GM12878 (cell line): ENCODE results near the gene IZUMO1R.

Experiments
- CTCF ChIP-seq, 3 experiments: IDR thresholded peaks in 2 of 3; conservative IDR thresholded peaks in 1 of 3; 2 replicates each; pipeline ENCODE4 v1.5.1; 2011; ENCODE audit warnings: low read depth in 3 of 3, low read length in 3 of 3, mild to moderate bottlenecking in 3 of 3, control low read depth in 2 of 3, moderate library complexity in 2 of 3, inconsistent platforms in 1 of 3, mixed read lengths in 1 of 3; ENCODE audit not compliant: control insufficient read depth in 2 of 3, insufficient read depth in 1 of 3; ENCODE audit errors: extremely low read depth in 1 of 3
- EZH2 ChIP-seq: IDR thresholded peaks from 2 replicates; pipeline ENCODE4 v1.6.1; 2012; ENCODE audit warnings: low read depth, mild to moderate bottlenecking, control low read depth, inconsistent platforms, low read length, borderline replicate concordance; ENCODE audit not compliant: control insufficient read depth
- JUND ChIP-seq: IDR thresholded peaks from 2 replicates; pipeline ENCODE4 v1.6.1; 2012; ENCODE audit warnings: low read depth, mild to moderate bottlenecking, low read length, improper control_type of control experiment, moderate library complexity
- ZNF274 ChIP-seq: IDR thresholded peaks from one replicate; pipeline ENCODE4 v1.8.0; 2011; ENCODE audit not compliant: insufficient read length, insufficient read depth

- no peak for TF ChIP-seq CTCF (IDR thresholded peaks at IDR 0.05 in 2 of 3, conservative IDR thresholded peaks at IDR 0.05 in 1 of 3; ENCODE audit: control insufficient read depth in 2 of 3, extremely low read depth in 1 of 3, insufficient read depth in 1 of 3, low read depth in 3 of 3, low read length in 3 of 3)
- TF ChIP-seq EZH2: no peak
- no peak for TF ChIP-seq ZNF274
- no peak for TF ChIP-seq JUND
Measured at GRCh38 chr11:94279996-94280395, 24.4 kb upstream of the IZUMO1R start.
